GM20431 (cell line): ENCODE data around the gene TAF4.
"Not testable (repeated sequence)": the region's sequence is repeated elsewhere in the genome, so short reads cannot be mapped to it uniquely, and the experiment has no call there.

ENCODE experiments used
- in situ Hi-C: fragments of 300-500 bp; cut with MseI, MboI; formaldehyde crosslinking; loops from one replicate; pipeline ENCODE4 v1.15.0; 2020; ENCODE audit warnings: low sequenced_read_pairs; ENCODE audit not compliant: unreplicated experiment

TAF4 gene

DNA sequence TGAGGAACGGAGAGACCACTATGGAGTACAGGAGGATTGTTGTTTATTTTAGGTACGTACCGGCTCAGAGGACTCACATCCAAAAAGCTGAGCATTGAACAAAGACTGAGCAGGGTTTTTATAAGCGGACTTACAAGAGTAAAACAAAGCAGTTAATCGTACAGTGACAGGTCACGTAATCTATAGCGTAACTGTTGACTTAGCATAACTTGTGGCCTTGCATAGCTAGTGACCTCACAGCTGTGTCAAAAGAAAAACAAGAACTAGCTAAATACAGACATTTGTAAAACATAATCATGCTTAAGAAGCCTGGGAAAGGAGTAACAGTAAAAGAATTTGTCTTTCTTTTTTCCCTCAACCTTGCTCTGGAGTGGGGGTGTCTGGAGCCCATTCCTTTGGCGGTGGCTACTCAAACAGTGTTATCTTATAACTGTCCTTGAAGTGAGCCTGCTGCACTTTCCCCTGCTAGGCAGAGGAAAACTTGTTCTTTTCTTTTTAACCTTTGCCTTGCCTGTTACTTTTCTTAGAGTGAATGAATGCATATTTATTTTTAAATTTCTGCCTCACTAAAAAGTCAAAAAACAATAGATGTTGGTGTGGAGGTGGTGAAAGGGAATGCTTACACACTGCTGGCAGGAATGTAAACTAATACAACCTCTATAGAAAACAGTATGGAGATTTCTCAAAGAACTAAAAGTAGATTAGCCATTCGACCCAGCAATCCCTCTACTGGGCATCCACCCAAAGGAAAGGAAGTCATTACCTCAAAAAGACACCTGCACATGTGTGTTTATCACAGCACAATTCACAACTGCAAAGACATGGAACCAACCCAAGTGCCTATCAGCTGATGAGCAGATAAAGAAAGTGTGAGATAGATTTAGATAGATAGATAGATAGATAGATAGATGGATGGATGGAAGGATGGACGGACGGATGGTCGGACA is 109.0 kb downstream of the TAF4 start:
- in situ Hi-C loops, result no loop called here

DNA sequence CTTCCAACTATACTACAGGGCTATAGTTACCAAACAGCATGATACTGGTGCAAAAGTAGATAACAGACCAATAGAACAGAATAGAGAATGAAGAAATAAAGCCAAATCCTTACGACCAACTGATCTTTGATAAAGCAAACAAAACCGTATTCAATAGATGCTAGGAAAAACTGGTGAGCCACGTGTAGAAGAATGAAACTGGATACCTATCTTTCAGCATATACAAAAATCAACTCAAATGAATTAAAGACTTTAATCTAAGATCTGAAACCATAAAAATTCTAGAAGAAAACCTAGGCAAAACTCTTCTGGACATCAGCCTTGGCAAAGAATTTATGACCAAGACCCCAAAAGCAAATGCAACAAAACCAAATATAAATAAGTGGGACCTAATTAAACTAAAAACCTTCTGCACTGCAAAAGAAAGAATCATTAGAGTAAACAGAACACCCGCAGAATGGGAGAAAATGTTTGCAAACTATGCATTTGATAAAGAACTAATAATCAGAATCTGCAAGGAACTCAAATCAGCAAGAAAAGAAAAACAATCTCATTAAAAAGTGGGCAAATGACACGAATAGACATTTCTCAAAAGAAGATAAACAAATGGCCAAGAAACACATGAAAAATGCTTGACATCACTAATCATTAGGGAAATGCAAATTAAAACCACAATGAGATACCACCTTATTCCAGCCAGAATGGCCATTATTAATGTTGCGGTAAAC is 109.8 kb downstream of the TAF4 start:
- in situ Hi-C loops, result no loop called here

DNA sequence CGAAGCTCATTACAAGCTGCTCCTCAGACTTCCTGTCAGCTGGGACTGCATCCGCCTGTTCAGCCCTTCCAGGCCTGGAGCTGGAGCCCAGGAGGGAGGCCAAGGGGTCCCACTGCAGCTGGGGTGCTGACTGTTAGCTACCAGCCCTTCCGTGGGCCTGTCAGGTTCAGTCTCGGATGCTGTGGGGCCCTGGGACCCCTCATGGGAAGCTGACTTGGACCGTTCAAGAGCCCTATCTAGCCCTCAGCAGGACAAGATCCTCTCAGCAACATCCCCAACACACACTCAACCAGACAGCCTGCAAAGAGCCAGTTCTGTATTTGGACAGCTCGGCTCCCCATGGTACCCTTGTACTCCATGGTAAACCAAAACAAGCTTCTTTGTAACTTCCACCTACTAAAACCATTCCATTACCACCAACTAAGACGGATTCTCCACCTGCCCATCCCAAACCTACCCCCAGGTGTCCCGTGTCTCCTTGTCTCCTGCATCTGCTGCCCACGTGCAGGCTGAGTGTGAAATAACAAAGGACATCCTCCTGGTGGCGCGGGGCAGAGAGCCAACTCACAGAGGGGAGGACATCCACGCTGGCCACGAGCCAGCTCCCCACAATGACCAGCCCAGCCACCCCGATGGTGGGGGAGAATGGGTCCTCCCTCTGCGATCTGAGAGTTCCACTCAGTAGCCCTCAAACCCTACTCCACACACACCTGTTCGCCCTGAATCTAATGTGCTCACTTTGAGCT is 111.2 kb downstream of the TAF4 start:
- in situ Hi-C loops, result no loop called here

DNA sequence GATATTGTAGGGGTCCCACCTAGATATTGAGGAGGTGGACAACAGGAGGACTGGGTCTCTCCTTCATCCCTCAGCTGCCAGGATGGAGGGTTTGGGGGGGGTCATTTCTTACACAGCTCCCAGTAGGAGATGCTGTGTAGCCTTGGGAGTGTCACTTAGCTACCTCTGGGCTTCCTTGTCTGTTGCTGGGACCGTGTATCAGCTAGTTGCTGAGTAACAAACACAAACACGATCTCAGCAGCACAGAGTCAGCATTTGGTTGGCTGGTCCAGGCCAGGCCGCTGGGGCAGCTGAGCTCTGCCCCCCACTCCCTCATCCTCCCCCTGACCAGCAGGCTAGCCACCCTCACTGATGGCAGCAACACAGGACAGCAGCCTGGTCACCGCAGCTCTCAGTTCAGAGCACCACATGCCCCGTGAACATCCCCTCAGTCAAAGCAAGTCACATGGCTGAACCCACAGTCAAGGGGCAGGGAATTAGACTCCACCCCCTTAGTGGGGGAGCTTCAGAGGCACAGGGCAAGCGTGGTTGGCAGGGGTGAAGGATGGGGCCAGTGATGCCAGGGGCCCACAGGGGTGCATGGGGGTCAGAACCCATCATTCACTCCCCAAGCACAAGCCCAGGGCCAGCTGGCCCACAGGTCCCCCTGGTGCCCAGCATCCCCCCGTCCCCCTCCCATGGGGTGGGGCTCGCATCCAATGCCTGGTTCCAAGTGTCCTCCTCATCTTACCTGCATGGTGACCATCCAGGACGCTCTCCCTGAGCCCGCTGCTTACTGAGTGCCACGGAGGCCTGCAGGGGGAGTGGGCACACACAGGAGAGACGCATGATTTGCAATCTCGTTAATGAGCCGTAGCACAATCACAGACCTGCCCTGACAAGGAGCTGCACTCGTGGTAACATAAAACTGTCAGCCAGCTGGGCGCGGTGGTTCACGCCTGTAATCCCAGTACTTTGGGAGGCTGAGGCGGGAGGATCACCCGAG is 112.4 kb downstream of the TAF4 start:
- in situ Hi-C loops, result no loop called here

DNA sequence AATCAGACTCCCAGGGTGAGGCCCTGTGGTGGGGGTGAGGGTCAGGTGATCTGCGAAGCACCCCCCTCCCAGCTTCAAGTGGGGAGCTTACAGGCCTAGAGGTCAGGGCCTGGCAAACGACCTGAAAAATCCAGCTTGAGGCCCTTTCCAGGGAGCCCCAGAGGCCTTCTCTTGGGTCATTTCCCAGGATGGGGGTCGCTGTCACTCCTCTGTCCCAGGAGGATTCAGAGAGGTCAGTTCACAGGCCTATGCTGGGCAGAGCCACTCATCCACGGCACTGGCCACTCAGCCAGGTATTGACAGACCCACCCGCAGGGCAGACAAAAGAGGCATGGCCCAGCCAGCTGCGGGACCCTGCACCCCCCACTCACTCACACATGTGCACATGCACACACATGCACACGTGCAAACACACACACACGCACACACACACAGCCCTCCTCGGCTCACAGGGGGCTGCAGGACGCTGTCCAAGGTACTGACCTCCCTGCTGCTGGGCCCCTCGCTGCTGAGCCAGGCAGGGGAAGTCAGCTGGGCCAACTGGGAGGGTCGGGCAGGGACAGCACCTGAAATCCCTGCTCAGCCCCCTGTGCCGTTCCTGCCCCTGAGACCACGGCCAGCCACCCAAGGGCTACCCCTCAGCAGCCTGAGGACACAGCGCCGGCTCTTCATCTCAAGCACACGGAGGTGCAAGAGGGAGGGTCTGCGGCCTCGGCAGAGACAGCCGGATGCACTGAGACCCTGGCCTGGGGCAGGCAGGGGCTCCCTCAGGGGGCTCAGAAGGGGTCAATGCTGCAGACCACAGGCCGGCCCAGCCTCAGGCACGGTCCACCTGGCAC is 113.8 kb downstream of the TAF4 start:
- in situ Hi-C loops, result no loop called here

DNA sequence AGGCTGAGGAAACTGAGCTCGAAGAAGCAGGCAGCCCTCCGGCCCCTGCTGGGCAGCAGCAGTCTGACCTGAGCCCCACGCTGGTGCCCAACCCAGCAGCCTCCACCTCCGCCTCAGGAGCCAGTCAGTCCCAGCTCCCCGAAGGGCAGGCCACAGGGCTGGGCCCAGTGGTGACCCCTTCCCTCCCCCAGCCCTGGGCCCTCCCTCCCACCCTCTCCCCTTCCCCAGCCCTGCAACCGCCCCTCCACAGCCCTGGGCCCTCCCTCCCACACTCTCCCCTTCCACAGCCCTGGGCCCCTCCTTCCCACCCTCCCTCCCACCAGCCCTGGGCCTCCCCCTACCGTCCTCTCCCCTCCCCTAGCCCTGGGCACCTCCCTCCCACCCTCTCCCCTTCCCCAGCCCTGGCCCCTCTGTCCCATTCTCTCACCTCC is 115.0 kb downstream of the TAF4 start:
- in situ Hi-C loops, result no loop called here

DNA sequence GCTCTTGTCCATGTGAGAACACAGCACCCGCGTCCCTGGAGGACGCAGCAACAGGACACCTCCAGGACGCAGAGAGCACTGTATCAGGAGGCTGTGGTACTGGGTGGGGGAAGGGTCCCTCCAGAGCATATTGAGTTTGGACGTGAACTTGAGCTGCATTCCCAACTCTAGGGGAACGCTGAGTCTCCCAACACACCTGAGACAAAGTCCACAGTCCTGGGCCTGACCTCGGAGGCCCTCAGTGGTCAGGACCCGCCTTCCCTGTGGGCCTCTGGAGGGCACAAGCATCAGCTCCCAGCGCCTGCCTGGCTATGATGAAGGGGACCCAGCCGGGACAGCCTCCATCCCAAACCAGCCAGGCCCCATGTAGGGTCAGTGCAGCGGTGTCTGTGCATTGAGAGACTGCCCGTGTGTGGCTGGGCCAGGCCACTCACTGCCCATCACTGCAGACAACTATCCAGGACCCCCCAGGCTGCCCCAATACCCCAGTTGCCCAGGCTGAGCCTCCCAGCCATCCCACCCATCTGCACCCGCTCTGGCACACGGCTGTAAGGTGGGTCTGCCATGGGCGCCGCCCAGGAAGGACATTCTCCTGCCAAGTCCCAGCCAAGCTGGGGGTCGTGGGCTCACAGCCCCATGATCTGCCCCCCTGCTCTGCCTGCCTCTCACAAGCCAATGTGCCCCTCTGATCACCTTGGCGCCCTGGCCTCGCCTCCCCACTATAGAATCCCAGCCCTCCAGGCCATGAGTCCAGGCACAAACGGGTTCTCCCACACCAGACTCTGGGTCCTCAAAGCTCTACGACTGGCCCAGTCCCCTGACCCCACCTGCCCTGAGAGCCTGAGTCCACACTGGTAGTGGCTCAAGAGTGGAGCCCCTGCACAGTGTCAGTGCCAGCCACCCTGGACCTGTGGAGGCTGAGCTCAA is 115.7 kb downstream of the TAF4 start:
- in situ Hi-C loops, result no loop called here

DNA sequence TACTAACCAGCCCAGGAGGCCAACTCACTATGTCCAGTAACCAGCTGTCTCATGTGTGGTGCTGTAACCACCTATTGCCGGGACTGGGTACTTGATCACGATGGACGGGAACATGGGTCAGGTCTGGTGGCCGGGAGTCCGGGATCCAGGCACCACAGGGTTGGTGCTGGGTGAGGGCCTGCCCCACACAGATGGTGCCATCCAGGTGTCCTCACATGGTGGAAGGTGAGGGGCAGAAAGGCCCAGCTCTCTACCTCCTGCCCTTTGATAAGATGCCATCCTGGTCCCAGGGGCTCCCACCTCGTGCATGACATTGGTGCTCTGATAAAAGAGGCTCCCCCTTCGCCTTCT is 116.3 kb downstream of the TAF4 start:
- in situ Hi-C loops, result no loop called here

DNA sequence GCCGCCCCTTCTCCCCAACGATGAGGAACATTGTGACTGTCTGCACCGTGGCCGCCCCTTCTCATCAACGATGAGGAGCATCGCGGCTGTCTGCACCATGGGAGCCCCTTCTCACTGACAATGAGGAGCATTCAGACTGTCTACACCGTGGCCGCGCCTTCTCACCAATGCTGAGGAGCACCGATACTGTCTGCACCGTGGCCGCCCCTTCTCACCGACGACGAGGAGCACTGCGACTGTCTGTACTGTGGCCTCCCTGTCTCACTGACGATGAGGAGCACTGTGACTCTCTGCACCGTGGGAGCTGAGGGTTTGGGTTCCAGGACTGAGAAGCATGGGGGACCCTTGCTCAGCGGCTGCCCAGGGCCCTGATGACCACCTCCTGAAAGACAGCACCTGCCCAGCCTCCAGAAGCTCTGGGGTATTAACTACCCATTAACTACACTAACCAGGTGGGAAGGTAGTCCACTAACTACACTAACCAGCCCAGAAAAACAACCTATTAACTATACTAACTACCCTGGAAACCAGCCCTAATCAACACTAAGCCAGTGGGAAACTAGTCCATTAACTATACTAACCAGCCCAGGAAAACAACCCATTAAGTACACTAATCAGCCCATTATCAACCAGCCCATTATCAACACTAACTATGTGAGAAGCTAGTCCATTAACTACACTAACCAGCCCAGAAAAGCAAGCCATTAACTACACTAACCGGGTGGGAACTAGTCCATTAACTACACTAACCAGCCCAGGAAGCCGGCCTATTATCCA is 116.9 kb downstream of the TAF4 start:
- in situ Hi-C loops, result no loop called here

DNA sequence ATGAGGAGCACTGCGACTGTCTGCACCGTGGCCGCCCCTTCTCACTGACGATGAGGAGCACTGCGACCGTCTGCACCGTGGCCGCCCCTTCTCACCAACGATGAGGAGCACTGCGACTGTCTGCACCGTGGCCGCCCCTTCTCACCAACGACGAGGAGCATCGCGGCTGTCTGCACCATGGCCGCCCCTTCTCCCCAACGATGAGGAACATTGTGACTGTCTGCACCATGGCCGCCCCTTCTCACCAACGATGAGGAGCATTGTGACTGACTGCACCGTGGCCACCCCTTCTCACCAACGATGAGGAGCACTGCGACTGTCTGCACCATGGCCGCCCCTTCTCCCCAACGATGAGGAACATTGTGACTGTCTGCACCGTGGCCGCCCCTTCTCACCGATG is 117.6 kb downstream of the TAF4 start:
- in situ Hi-C loops, result not testable (repeated sequence)

DNA sequence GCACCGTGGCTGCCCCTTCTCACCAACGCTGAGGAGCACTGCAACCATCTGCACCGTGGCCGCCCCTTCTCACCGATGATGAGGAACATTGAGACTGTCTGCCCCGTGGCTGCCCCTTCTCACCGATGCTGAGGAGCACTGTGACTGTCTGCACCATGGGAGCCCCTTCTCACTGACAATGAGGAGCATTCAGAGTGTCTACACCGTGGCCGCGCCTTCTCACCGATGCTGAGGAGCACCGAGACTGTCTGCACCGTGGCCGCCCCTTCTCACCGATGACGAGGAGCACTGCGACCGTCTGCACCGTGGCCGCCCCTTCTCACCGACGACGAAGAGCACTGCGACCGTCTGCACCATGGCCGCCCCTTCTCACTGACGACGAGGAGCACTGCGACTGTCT is 120.2 kb downstream of the TAF4 start:
- in situ Hi-C loops, result not testable (repeated sequence)

DNA sequence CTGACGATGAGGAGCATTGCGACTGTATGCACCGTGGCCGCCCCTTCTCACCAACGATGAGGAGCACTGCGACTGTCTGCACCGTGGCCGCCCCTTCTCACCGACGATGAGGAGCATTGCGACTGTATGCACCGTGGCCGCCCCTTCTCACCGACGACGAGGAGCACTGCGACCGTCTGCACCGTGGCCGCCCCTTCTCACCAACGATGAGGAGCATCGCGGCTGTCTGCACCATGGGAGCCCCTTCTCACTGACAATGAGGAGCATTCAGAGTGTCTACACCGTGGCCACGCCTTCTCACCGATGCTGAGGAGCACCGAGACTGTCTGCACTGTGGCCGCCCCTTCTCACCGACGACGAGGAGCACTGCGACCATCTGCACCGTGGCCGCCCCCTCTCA is 120.7 kb downstream of the TAF4 start:
- in situ Hi-C loops, result not testable (repeated sequence)

DNA sequence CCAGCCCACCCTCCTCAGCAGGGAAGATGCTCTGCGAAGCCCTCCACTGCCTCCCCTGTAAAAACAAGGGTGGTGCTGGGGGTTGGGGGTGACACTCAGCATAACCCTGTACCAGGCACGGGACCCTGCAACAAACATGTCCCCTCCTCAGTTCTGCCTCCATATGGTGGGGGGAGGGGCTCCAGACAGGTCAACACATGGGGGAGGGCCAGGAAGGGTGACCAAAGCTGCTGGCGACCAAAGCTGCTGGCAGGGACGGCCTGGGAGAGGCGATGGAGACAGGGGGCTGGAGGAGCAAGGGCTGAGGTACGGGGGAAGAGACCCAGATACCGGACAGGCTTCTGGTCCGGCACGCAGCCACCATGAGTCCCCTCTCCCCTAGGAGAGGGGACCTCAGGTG is 123.2 kb downstream of the TAF4 start:
- in situ Hi-C loops, result no loop called here

DNA sequence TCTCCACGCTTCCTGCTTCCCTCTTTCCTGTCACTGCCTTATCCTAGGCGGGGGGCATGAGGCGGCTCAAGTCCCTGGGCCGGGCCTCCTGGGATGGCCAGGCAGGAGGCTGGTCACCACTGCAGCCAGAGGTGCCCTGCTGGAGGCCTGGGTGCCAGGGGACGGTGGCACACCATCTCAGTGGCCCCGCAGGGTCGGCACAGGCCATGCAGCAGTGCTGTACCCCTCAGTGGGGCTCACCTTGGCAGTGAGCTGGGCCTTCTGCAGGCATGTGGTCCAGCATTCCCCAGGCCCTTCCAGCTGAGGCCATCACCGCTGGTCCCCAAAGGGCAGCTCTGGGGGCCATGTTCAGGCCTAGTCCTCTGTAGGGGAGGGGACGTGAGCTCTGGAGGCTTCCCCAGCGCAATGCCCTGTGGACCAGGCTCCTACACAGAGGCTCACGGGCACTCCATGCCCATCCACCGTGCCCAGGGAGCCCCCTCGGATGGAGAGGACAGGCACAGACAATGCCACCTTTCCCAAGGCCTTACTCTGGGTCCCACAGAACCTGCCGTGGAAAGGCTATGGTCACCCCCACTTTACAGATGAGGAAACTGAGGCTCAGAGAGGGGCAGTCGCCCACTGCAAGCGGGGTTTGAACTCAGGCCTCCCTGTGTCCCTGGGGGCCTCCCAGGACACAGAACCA is 123.8 kb downstream of the TAF4 start:
- in situ Hi-C loops, result no loop called here

DNA sequence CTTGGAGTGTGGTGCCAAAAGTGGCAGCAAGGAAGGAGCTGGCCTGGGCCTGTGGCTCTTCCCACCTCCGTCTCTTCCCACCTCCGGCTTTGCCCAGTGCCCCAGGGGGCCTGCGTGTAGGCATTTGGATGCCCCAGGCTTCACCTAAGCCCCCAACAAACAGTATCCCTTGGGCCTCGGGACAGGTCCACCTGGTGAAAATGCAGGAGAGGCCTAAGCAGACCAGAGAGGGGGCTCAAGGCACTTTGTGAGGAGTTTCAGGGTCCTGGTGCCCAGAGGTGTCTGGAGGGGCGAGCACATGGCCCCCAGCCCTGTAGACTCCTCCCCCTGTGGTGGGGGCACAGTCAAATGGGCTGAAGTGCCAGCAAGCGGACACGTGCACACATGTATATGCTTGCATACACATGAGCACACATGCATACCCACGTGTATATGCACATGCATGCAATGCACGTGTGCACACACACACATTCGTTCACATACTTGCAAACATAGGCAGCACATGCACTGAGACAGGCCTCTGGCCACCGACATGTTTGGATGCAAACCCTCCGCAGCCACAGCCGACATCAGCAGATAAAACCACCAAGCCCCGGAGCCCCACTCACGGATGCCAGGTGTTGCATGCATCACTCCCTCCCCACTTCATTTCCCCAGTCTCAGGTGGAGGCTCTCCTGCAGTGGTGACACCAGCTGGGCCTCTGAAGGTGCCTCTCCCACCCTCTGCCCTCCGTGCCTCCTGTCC is 124.5 kb downstream of the TAF4 start:
- in situ Hi-C loops, result no loop called here

DNA sequence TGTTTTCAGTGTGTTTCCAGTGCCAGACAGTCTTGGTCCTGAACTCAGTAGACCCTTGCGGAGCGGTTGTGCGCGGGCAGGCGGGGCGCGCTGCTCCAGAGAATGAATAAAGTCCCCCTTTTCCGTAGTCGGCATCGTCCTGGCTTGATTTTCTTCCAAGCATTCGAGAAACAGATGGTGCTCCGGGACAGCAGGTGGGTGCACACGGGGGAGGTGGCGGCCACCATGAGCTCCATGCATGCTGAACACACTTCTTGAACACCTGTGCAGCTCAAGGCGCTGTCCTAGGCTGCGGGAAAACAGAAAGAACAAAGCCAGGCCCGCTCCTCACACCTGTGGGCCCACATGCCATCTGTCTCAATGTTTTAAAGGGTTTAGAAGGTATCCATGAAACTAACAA is 125.2 kb downstream of the TAF4 start:
- in situ Hi-C loops, result no loop called here
